ENCODE data around the gene SPOCD1. TPM values are rescaled to one million over a fixed set of nuclear protein-coding genes. Genes with fewer than 3 reads are reported as not detected.
"Not testable (repeated sequence)": the region's sequence is repeated elsewhere in the genome, so short reads cannot be mapped to it uniquely, and the experiment has no call there.

SPOCD1 gene
- total and polyA plus RNA-seq, 2 experiments from 2014 or later = 1.4 to 7.3 TPM

DNA sequence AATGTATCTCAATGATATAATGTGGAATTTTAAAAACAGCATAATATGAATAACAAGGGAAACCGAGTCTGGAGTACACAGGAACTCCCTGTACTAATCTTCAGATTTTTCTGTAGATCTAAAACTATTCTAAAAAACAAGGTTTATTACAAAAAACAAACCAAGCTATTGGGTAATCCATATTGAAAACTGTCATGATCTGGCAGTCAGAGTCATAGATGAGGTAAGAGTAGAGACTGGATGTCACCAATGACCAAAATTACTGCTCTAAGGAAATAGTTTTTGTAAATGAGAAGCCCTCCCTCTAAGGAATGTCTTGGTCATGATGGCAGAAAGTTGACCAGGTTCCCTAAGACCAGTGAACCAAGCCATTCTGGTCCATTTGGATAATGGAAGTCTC lies 2.4 kb upstream of the SPOCD1 start:
- TF ChIP-seq, protein P1, sequence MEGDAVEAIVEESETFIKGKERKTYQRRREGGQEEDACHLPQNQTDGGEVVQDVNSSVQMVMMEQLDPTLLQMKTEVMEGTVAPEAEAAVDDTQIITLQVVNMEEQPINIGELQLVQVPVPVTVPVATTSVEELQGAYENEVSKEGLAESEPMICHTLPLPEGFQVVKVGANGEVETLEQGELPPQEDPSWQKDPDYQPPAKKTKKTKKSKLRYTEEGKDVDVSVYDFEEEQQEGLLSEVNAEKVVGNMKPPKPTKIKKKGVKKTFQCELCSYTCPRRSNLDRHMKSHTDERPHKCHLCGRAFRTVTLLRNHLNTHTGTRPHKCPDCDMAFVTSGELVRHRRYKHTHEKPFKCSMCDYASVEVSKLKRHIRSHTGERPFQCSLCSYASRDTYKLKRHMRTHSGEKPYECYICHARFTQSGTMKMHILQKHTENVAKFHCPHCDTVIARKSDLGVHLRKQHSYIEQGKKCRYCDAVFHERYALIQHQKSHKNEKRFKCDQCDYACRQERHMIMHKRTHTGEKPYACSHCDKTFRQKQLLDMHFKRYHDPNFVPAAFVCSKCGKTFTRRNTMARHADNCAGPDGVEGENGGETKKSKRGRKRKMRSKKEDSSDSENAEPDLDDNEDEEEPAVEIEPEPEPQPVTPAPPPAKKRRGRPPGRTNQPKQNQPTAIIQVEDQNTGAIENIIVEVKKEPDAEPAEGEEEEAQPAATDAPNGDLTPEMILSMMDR (IDR thresholded peaks at IDR 0.05; ENCODE audit: low read depth, low read length) = no peak
- no peaks in the 10 kb centered on the region for H3K27me3 ChIP-seq
- no peaks in the 10 kb centered on the region for H3K4me1 ChIP-seq (ENCODE audit: low read depth)
- H3K9me3 ChIP-seq (ENCODE audit: low read depth) = no peaks in the 10 kb centered on the region
- DNase-seq (ENCODE audit: low read depth in 1 of 2, low spot score in 1 of 2) = no peak
- no peak overlapping the region for H3K4me3 ChIP-seq
- H3K36me3 ChIP-seq = no peaks in the 10 kb centered on the region
- no peak overlapping the region for H3K27ac ChIP-seq

- H3K4me3 ChIP-seq; H3K4me1 ChIP-seq (ENCODE audit: low read depth); H3K9me3 ChIP-seq (ENCODE audit: low read depth); H3K27ac ChIP-seq; DNase-seq (ENCODE audit: low read depth in 1 of 2, low spot score in 1 of 2); H3K27me3 ChIP-seq; H3K36me3 ChIP-seq: not testable (repeated sequence)
These were observed 1.1 kb upstream of the SPOCD1 start for GRCh38 chr1:31816947-31817346.

DNA sequence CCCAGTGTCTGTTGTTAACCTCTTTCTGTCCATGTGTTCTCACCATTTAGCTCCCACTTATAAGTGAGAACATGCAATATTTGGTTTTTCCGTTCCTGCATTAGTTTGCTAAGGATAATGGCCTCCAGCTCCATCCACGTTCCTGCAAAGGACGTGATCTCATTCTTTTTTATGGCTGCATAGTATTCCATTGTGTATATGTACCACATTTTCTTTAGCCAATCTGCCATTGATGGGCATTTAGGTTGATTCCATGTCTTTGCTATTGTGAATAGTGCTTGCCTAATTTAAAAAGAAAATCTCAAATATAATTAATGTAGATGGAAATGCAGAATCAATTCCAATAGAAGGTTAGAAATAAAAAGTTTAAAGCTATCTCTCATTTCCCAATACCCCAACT lies 679 bp upstream of the SPOCD1 start:
- not testable (repeated sequence) for H3K27ac ChIP-seq; H3K36me3 ChIP-seq; H3K9me3 ChIP-seq (ENCODE audit: low read depth); H3K4me3 ChIP-seq; H3K27me3 ChIP-seq; H3K4me1 ChIP-seq (ENCODE audit: low read depth); DNase-seq (ENCODE audit: low read depth in 1 of 2, low spot score in 1 of 2)

- Histone ChIP-seq H3K27ac (no peak overlapping the region), H3K27me3 (no peaks in the 10 kb centered on the region), H3K4me3 (no peak overlapping the region), H3K4me1 (ENCODE audit: low read depth) (no peaks in the 10 kb centered on the region), H3K9me3 (ENCODE audit: low read depth) (no peaks in the 10 kb centered on the region), H3K36me3 (no peaks in the 10 kb centered on the region)
- no peak for DNase-seq (ENCODE audit: low read depth in 1 of 2, low spot score in 1 of 2)
- TF ChIP-seq, protein P1 (IDR thresholded peaks at IDR 0.05; ENCODE audit: low read depth, low read length) = no peak
These were observed 546 bp downstream of the SPOCD1 start for GRCh38 chr1:31815307-31815645.

- DNase-seq (ENCODE audit: low read depth in 1 of 2, low spot score in 1 of 2) = no peak
- Histone ChIP-seq H3K27ac (no peak overlapping the region), H3K27me3 (no peaks in the 10 kb centered on the region), H3K9me3 (ENCODE audit: low read depth) (no peaks in the 10 kb centered on the region), H3K4me3 (no peak overlapping the region), H3K36me3 (no peaks in the 10 kb centered on the region), H3K4me1 (ENCODE audit: low read depth) (no peaks in the 10 kb centered on the region)
- TF ChIP-seq, protein P1 (IDR thresholded peaks at IDR 0.05; ENCODE audit: low read depth, low read length) = no peak
These were observed 1.1 kb downstream of the SPOCD1 start for GRCh38 chr1:31814631-31815306.

- Histone ChIP-seq H3K4me3 (no peak overlapping the region), H3K27me3 (no peaks in the 10 kb centered on the region), H3K4me1 (ENCODE audit: low read depth) (no peaks in the 10 kb centered on the region), H3K36me3 (no peaks in the 10 kb centered on the region), H3K27ac (no peak overlapping the region), H3K9me3 (ENCODE audit: low read depth) (no peaks in the 10 kb centered on the region)
- TF ChIP-seq, protein P1 (IDR thresholded peaks at IDR 0.05; ENCODE audit: low read depth, low read length) = no peak
- no peak for DNase-seq (ENCODE audit: low read depth in 1 of 2, low spot score in 1 of 2)
These were observed 1.7 kb downstream of the SPOCD1 start for GRCh38 chr1:31814041-31814511.
